H1 (cell line): ENCODE results near the gene C10orf95. TPM values are rescaled to one million over a fixed set of nuclear protein-coding genes. Genes with fewer than 3 reads are reported as not detected.

ENCODE experiments used
- CTCF ChIA-PET: fragments of 300-600 bp; sonication (Branson Sonifier 250); formaldehyde crosslinking; loops from one replicate; lab custom pipeline; 2021; ENCODE audit not compliant: partially characterized antibody; lab: Charles Lee
- POLR2A ChIA-PET: fragments of 300-600 bp; sonication (Branson Sonifier 250); formaldehyde crosslinking; loops from one replicate; lab custom pipeline; 2021; ENCODE audit warnings: inconsistent platforms; ENCODE audit not compliant: partially characterized antibody; lab: Charles Lee
- DNase-seq, 2 experiments: peaks; one replicate each; pipeline versions ENCODE4 v3.0.0 to v3.0.0-alpha.2; 2010 to 2022; ENCODE audit warnings: low spot score in 2 of 2, low read depth in 1 of 2, mixed read lengths in 1 of 2
- FAIRE-seq: peaks from 2 replicates; lab custom pipeline; 2011; peaks lifted over from hg19 to GRCh38; lab: Jason Lieb, UNC
- H2AFZ ChIP-seq: 2 replicates; pipeline ENCODE4 v1.8.1; 2012; ENCODE audit warnings: low read length, inconsistent platforms
- H2AK5ac ChIP-seq: 2 replicates; pipeline ENCODE4 v1.6.1; 2013; ENCODE audit warnings: low read depth, low read length
- H2BK120ac ChIP-seq: replicated peaks from 2 replicates; pipeline ENCODE3; 2013; ENCODE audit warnings: low read depth, low read length, inconsistent platforms
- H2BK12ac ChIP-seq: 2 replicates; pipeline ENCODE4 v1.6.1; 2013; ENCODE audit warnings: low read depth, low read length
- H2BK15ac ChIP-seq: 2 replicates; pipeline ENCODE4 v1.6.1; 2013; ENCODE audit warnings: low read length
- H2BK20ac ChIP-seq: 2 replicates; pipeline ENCODE4 v1.6.1; 2013; ENCODE audit warnings: low read length
- H2BK5ac ChIP-seq: 2 replicates; pipeline ENCODE4 v1.6.1; 2013; ENCODE audit warnings: low read depth, low read length
- H3K14ac ChIP-seq: 2 replicates; pipeline ENCODE4 v1.6.1; 2013; ENCODE audit warnings: inconsistent platforms; ENCODE audit not compliant: insufficient read length
- H3K18ac ChIP-seq: 2 replicates; pipeline ENCODE4 v1.6.1; 2013; ENCODE audit warnings: low read length; ENCODE audit errors: extremely low read depth
- H3K23ac ChIP-seq: 2 replicates; pipeline ENCODE4 v1.6.1; 2013; ENCODE audit warnings: inconsistent platforms; ENCODE audit not compliant: insufficient read length
- H3K23me2 ChIP-seq: 2 replicates; pipeline ENCODE4 v1.6.1; 2013; ENCODE audit warnings: low read depth, low read length
- H3K27ac ChIP-seq: 2 replicates; pipeline ENCODE4 v1.6.1; 2011; ENCODE audit warnings: low read depth, low read length, inconsistent platforms
- H3K27me3 ChIP-seq, 4 experiments: replicated peaks in 1 of 4; 1 replicate in 1 of 4; 2 replicates in 3 of 4; pipeline versions ENCODE4 v1.6.1 to v1.8.1; 2011 to 2013; ENCODE audit warnings: low read length in 3 of 4, mild to moderate bottlenecking in 3 of 4, inconsistent platforms in 2 of 4, mixed read lengths in 2 of 4, moderate library complexity in 1 of 4; ENCODE audit not compliant: control insufficient read depth in 3 of 4, insufficient read depth in 3 of 4; ENCODE audit errors: extremely low read depth in 1 of 4
- H3K36me3 ChIP-seq, 4 experiments: 2 replicates each; pipeline versions ENCODE4 v1.6.1 to v1.8.1; 2011 to 2013; ENCODE audit warnings: mild to moderate bottlenecking in 4 of 4, low read length in 3 of 4, moderate library complexity in 2 of 4, control low read depth in 1 of 4, inconsistent platforms in 1 of 4; ENCODE audit not compliant: insufficient read depth in 4 of 4, control insufficient read depth in 2 of 4
- H3K4ac ChIP-seq: replicated peaks from 2 replicates; pipeline ENCODE3; 2013; ENCODE audit warnings: low read length, low read depth, mixed read lengths, inconsistent platforms; ENCODE audit not compliant: insufficient read length
- H3K4me1 ChIP-seq, 4 experiments: replicated peaks in 1 of 4; 1 replicate in 1 of 4; 2 replicates in 3 of 4; pipeline versions ENCODE4 v1.6.1 to v1.8.1; 2011 to 2013; ENCODE audit warnings: low read length in 3 of 4, inconsistent platforms in 2 of 4, mixed read lengths in 1 of 4; ENCODE audit not compliant: insufficient read depth in 4 of 4, control insufficient read depth in 3 of 4
- H3K4me2 ChIP-seq, 2 experiments: 2 replicates each; pipeline versions ENCODE4 v1.6.1 to v1.8.1; 2011 to 2013; ENCODE audit warnings: low read depth in 2 of 2, low read length in 2 of 2, control low read depth in 1 of 2, inconsistent platforms in 1 of 2, mild to moderate bottlenecking in 1 of 2; ENCODE audit not compliant: insufficient read depth in 1 of 2
- H3K4me3 ChIP-seq, 4 experiments: fragments of 200-600, 300-600 bp in 1 of 4; sonication (generic), shearing (Covaris generic), sonication (Bioruptor Twin) in 1 of 4; 2 replicates each; pipeline versions ENCODE4 v1.5.1 to v1.8.1; 2011 to 2016; ENCODE audit warnings: low read length in 4 of 4, low read depth in 3 of 4, control low read depth in 2 of 4, inconsistent platforms in 2 of 4, mild to moderate bottlenecking in 2 of 4, mixed read lengths in 1 of 4, moderate library complexity in 1 of 4; ENCODE audit not compliant: insufficient read depth in 2 of 4; ENCODE audit errors: extremely low read depth in 1 of 4
- H3K56ac ChIP-seq: replicated peaks from 2 replicates; pipeline ENCODE3; 2013; ENCODE audit warnings: low read depth, mild to moderate bottlenecking, mixed read lengths, low read length, inconsistent platforms; ENCODE audit not compliant: insufficient read length
- H3K79me1 ChIP-seq: 2 replicates; pipeline ENCODE4 v1.6.1; 2013; ENCODE audit warnings: low read depth, low read length, control low read depth
- H3K79me2 ChIP-seq, 2 experiments: 2 replicates each; pipeline versions ENCODE4 v1.6.1 to v1.8.1; 2012 to 2013; ENCODE audit warnings: low read length in 2 of 2, mild to moderate bottlenecking in 2 of 2, inconsistent platforms in 1 of 2; ENCODE audit not compliant: insufficient read depth in 2 of 2, control insufficient read depth in 1 of 2
- H3K9ac ChIP-seq, 4 experiments: replicated peaks in 1 of 4; 1 replicate in 1 of 4; 2 replicates in 3 of 4; pipeline versions ENCODE4 v1.6.1 to v1.8.1; 2011 to 2013; ENCODE audit warnings: low read depth in 3 of 4, low read length in 3 of 4, control low read depth in 2 of 4, mild to moderate bottlenecking in 2 of 4, moderate library complexity in 2 of 4, inconsistent platforms in 1 of 4; ENCODE audit errors: extremely low read depth in 1 of 4
- H3K9me3 ChIP-seq, 2 experiments: 2 replicates each; pipeline versions ENCODE4 v1.6.1 to v1.8.1; 2012 to 2013; ENCODE audit warnings: mild to moderate bottlenecking in 2 of 2, moderate library complexity in 2 of 2, control low read depth in 1 of 2, inconsistent platforms in 1 of 2, low read depth in 1 of 2, low read length in 1 of 2, mixed read lengths in 1 of 2; ENCODE audit not compliant: insufficient read depth in 2 of 2
- H4K20me1 ChIP-seq, 2 experiments: replicated peaks in 1 of 2; 2 replicates each; pipeline versions ENCODE3 to v1.8.1; 2011 to 2013; ENCODE audit warnings: inconsistent platforms in 2 of 2, low read length in 2 of 2, mild to moderate bottlenecking in 1 of 2; ENCODE audit not compliant: insufficient read depth in 2 of 2, control insufficient read depth in 1 of 2
- H4K5ac ChIP-seq: 2 replicates; pipeline ENCODE4 v1.6.1; 2013; ENCODE audit warnings: low read length, low read depth, mixed read lengths, inconsistent platforms; ENCODE audit not compliant: insufficient read length
- H4K8ac ChIP-seq: 2 replicates; pipeline ENCODE4 v1.8.0; 2013; ENCODE audit warnings: mild to moderate bottlenecking, moderate library complexity, low read length, inconsistent platforms; ENCODE audit not compliant: insufficient read depth; ENCODE audit errors: extremely low read depth
- H4K91ac ChIP-seq: replicated peaks from 2 replicates; pipeline ENCODE3; 2013; ENCODE audit warnings: low read length, mixed read lengths, inconsistent platforms; ENCODE audit not compliant: insufficient read length
- ATF2 ChIP-seq: IDR thresholded peaks from 2 replicates; pipeline ENCODE4 v1.6.1; 2012; ENCODE audit warnings: low read length, inconsistent platforms
- CBX5 ChIP-seq: fragments of 300-800, 300-1000 bp; sonication (generic); IDR thresholded peaks from 2 replicates; pipeline ENCODE4 v1.7.1; 2016; ENCODE audit warnings: antibody characterized with exemption, low read length, low read depth
- CTCF ChIP-seq, 3 experiments: IDR thresholded peaks; 1 replicate in 2 of 3; 2 replicates in 1 of 3; pipeline versions ENCODE4 v1.5.1 to v1.6.1; 2011; ENCODE audit warnings: low read length in 3 of 3, mild to moderate bottlenecking in 3 of 3, inconsistent platforms in 2 of 3, low read depth in 1 of 3, moderate library complexity in 1 of 3; ENCODE audit not compliant: insufficient read depth in 1 of 3; ENCODE audit errors: control extremely low read depth in 1 of 3
- HDAC2 ChIP-seq, 2 experiments: fragments of 300-600 bp in 1 of 2; sonication (generic) in 1 of 2; IDR thresholded peaks; 2 replicates each; pipeline ENCODE4 v1.6.1; 2011 to 2012; ENCODE audit warnings: low read depth in 2 of 2, low read length in 2 of 2, mild to moderate bottlenecking in 2 of 2, moderate library complexity in 2 of 2, borderline replicate concordance in 1 of 2, inconsistent platforms in 1 of 2
- TCF12 ChIP-seq: IDR thresholded peaks from 2 replicates; pipeline ENCODE4 v1.6.1; 2011; ENCODE audit warnings: low read depth, mild to moderate bottlenecking, low read length
- ZNF274 ChIP-seq: IDR thresholded peaks from 2 replicates; pipeline ENCODE4 v1.7.0; 2012; ENCODE audit warnings: low read length, borderline replicate concordance; ENCODE audit errors: extremely low read depth
- WGBS, 2 experiments: shearing (Covaris generic) in 1 of 2; methylation state at CpG; one replicate each; pipeline versions ENCODE4 v1.1.6 to v1.1.7; 2013 to 2015; ENCODE audit warnings: low lambda C conversion rate in 2 of 2, mixed read lengths in 2 of 2, inconsistent platforms in 1 of 2, low coverage in 1 of 2, missing lambda C conversion rate in 1 of 2; ENCODE audit not compliant: insufficient replicate concordance in 2 of 2, insufficient coverage in 1 of 2, insufficient read length in 1 of 2; ENCODE audit errors: extremely low coverage in 1 of 2, missing lambda C conversion rate in 1 of 2; 5-methylcytosine and 5-hydroxymethylcytosine counted together
- polyA plus RNA-seq, 7 experiments: library from polyadenylated mRNA; depleted of rRNA in 3 of 7; stranded (reverse) in 5 of 7; unstranded in 2 of 7; fragments of >200 nt in 5 of 7; fragments of 200-250 nt in 2 of 7; gene quantifications; 1 replicate in 5 of 7; 2 replicates in 1 of 7; 4 replicates in 1 of 7; pipeline versions ENCODE4 v1.2.1 to v1.2.3, GENCODE V29; 2011 to 2013; ENCODE audit warnings: missing spikeins in 2 of 7, mixed read lengths in 2 of 7
- total RNA-seq: library from RNA; stranded (reverse); fragmentation: NEBNext Ultra II Directional; extraction: Animal tissue kit (Norgen Biotek cat#: 25700); gene quantifications from 2 replicates; pipeline ENCODE4 v1.2.1, GENCODE V29; 2021

Gene C10orf95
- total and polyA plus RNA-seq, 2 of the 8 experiments (the other 6 are each of a cell fraction or from before 2014, with no cell fraction given): 0.34 to 0.48 TPM

DNA sequence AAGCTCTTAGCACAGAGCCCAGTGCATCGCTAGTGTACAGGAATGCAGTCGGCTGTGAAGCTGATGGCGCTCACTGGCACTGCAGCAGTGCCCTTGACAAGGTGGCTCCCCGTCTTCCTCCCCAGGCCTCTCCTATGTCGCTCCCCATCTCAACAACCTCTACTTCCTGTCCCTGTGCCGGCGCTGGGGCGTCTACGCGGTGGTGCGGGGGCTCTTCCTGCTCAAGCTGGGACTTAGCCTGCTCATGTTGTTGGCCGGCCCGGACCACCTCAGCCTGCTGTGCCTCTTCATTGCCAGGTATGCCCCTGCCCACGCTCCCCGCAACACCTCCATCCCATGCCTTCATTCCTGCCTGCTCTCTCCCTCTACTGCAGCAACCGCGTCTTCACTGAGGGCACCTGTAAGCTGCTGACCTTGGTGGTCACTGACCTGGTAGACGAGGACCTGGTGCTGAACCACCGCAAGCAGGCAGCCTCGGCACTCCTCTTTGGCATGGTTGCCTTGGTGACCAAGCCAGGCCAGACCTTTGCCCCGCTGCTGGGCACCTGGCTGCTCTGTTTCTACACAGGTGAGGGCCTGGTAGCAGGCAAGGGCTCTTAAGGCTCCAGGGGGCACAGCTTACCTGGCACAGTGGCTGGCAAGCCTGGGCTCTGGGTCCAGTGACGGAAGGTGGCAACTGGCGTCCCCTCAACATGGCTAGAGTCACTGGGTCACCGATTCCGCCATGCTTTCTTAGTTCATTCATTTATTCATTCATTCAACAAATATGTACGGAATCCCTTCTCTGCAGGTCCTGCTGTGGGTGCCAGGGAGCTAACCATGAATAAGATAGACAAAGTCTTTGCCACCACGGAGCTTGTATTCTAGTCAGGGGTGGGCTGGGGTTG is 22.3 kb upstream of the C10orf95 start:
- H3K56ac ChIP-seq: no peak overlapping the region
- 94% methylated on average over 26 of the region's 27 CpGs; no CpG with 5 or more reads in 1 of the 2 experiments for WGBS, 2 experiments
- H4K5ac ChIP-seq: no peak overlapping the region
- peaks cover 0 to 5% (median 2%) of the 10 kb centered on the region in 4 experiments; a peak in 5 of 8 replicates for H3K36me3 ChIP-seq
- H2BK5ac ChIP-seq: no peak overlapping the region
- H3K4me2 ChIP-seq: no peak overlapping the region
- FAIRE-seq (no peak), DNase-seq (no peak)
- H3K9ac ChIP-seq: no peak overlapping the region
- H2BK15ac ChIP-seq: no peak overlapping the region
- no peak overlapping the region; the same call in 1 of the 2 replicates for H4K8ac ChIP-seq
- ChIA-PET POLR2A (interaction anchor here (0.6 to 2.7 kb wide), 5 partner anchors 8 to 360 kb away, joined by 3 to 8 read pairs (median 3); partner anchors contain the start of gene FBXL15), CTCF (interaction anchor here (0.8 to 2.4 kb wide), 9 partner anchors 9 to 244 kb away, joined by 3 to 11 read pairs (median 4); partner anchors contain the start of gene FBXL15)
- no peak overlapping the region for H3K4ac ChIP-seq
- no peak overlapping the region for H2BK20ac ChIP-seq
- H3K18ac ChIP-seq: no peak overlapping the region
- no peaks in the 10 kb centered on the region for H3K9me3 ChIP-seq
- no peak overlapping the region for H2BK12ac ChIP-seq
- no peaks in the 10 kb centered on the region for H3K79me2 ChIP-seq
- peaks cover 0 to 7% of the 10 kb centered on the region in 2 experiments for H4K20me1 ChIP-seq
- H3K79me1 ChIP-seq: no peaks in the 10 kb centered on the region
- H3K14ac ChIP-seq: no peak overlapping the region
- H2AK5ac ChIP-seq: no peak overlapping the region
- no peak overlapping the region for H3K23ac ChIP-seq
- no peaks in the 10 kb centered on the region for H3K4me1 ChIP-seq
- H3K23me2 ChIP-seq: no peaks in the 10 kb centered on the region
- no peak overlapping the region for H3K27ac ChIP-seq
- H3K27me3 ChIP-seq: no peaks in the 10 kb centered on the region; a peak in 1 of 7 replicates
- H3K4me3 ChIP-seq: no peak overlapping the region
- H2AFZ ChIP-seq: no peak overlapping the region
- no peak overlapping the region for H2BK120ac ChIP-seq
- no peak overlapping the region for H4K91ac ChIP-seq
- TF ChIP-seq ZNF274 (no peak), ATF2 (no peak), HDAC2 (IDR thresholded peaks at IDR 0.05; ENCODE audit: borderline replicate concordance in 1 of 2, low read depth in 2 of 2, low read length in 2 of 2) (no peak), CTCF (IDR thresholded peaks at IDR 0.05; ENCODE audit: control extremely low read depth in 1 of 3, insufficient read depth in 1 of 3, low read depth in 1 of 3, low read length in 3 of 3) (no peak), CBX5 (no peak), TCF12 (no peak)
